HCT116 (cell line): ENCODE data around the gene SERPINI1.

Source experiments
- CBX3 ChIP-seq: IDR thresholded peaks from 2 replicates; pipeline ENCODE4 v1.6.1; 2012; ENCODE audit warnings: low read depth
- EZH2 ChIP-seq: fragments of 200-600 bp; sonication (generic); IDR thresholded peaks from 2 replicates; pipeline ENCODE4 v1.6.1; 2017; ENCODE audit warnings: antibody characterized with exemption, mixed run types
- JUND ChIP-seq: IDR thresholded peaks from 2 replicates; pipeline ENCODE4 v1.6.1; 2012
- POLR2A ChIP-seq: IDR thresholded peaks from 2 replicates; pipeline ENCODE4 v1.7.0; 2011; ENCODE audit warnings: borderline replicate concordance; ENCODE audit not compliant: insufficient read depth, insufficient read length; ENCODE audit errors: extremely low read depth
- SP1 ChIP-seq: IDR thresholded peaks from 2 replicates; pipeline ENCODE4 v1.6.1; 2012; ENCODE audit warnings: low read depth
- ZNF274 ChIP-seq: fragments of 200-500 bp; sonication (Bioruptor generic); IDR thresholded peaks from 2 replicates; pipeline ENCODE4 v1.6.1; 2014; ENCODE audit warnings: mild to moderate bottlenecking, low read depth, low read length, inconsistent platforms
- TF ChIP-seq, protein P1 (sequence below), 3 experiments: fragments of 200-600 bp in 1 of 3; sonication (generic) in 1 of 3; IDR thresholded peaks in 2 of 3; conservative IDR thresholded peaks in 1 of 3; 2 replicates each; pipeline ENCODE4 v1.5.1; 2012 to 2017; ENCODE audit warnings: low read depth in 2 of 3, low read length in 2 of 3, antibody characterized with exemption in 1 of 3, borderline replicate concordance in 1 of 3, control low read depth in 1 of 3, mild to moderate bottlenecking in 1 of 3, mixed read lengths in 1 of 3, mixed run types in 1 of 3, moderate library complexity in 1 of 3; ENCODE audit not compliant: insufficient read depth in 1 of 3
- TF ChIP-seq, protein P2 (sequence below): IDR thresholded peaks from 2 replicates; pipeline ENCODE4 v1.6.1; 2012

- TF ChIP-seq POLR2A = no peak
- no peak for TF ChIP-seq EZH2
- no peak for TF ChIP-seq JUND
- TF ChIP-seq, protein P1, sequence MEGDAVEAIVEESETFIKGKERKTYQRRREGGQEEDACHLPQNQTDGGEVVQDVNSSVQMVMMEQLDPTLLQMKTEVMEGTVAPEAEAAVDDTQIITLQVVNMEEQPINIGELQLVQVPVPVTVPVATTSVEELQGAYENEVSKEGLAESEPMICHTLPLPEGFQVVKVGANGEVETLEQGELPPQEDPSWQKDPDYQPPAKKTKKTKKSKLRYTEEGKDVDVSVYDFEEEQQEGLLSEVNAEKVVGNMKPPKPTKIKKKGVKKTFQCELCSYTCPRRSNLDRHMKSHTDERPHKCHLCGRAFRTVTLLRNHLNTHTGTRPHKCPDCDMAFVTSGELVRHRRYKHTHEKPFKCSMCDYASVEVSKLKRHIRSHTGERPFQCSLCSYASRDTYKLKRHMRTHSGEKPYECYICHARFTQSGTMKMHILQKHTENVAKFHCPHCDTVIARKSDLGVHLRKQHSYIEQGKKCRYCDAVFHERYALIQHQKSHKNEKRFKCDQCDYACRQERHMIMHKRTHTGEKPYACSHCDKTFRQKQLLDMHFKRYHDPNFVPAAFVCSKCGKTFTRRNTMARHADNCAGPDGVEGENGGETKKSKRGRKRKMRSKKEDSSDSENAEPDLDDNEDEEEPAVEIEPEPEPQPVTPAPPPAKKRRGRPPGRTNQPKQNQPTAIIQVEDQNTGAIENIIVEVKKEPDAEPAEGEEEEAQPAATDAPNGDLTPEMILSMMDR (IDR thresholded peaks at IDR 0.05 in 2 of 3, conservative IDR thresholded peaks at IDR 0.05 in 1 of 3; ENCODE audit: borderline replicate concordance in 1 of 3, insufficient read depth in 1 of 3, low read depth in 2 of 3, low read length in 2 of 3) = no peak
- no peak for TF ChIP-seq SP1
- TF ChIP-seq, protein P2, sequence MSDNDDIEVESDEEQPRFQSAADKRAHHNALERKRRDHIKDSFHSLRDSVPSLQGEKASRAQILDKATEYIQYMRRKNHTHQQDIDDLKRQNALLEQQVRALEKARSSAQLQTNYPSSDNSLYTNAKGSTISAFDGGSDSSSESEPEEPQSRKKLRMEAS = no peak
- no peak for TF ChIP-seq ZNF274
- no peak for TF ChIP-seq CBX3
Observed at GRCh38 chr3:167808910-167809309, 73.4 kb downstream of the SERPINI1 start.
